MM.1S (cell line): Measurements from ENCODE around the gene DOK1.

Source experiments
- DNase-seq: peaks from one replicate; pipeline ENCODE4 v3.0.0-alpha.2; 2015
- H2AFZ ChIP-seq: fragments of 300-600 bp; sonication (generic); 2 replicates; pipeline ENCODE4 v1.6.0; 2016; ENCODE audit warnings: antibody characterized with exemption, low read length
- H3F3A ChIP-seq: fragments of 300-600 bp; sonication (generic); 2 replicates; pipeline ENCODE4 v1.6.1; 2016; ENCODE audit warnings: mild to moderate bottlenecking, antibody characterized with exemption, low read length, moderate library complexity, mixed read lengths; ENCODE audit not compliant: insufficient read depth
- H3K27ac ChIP-seq: fragments of 300-600 bp; sonication (generic); 2 replicates; pipeline ENCODE4 v1.5.1; 2016; ENCODE audit warnings: mild to moderate bottlenecking, low read length
- H3K27me3 ChIP-seq: fragments of 300-600 bp; sonication (generic); replicated peaks from 2 replicates; pipeline ENCODE4 v1.6.0; 2016; ENCODE audit warnings: low read length; ENCODE audit not compliant: insufficient read depth
- H3K36me3 ChIP-seq: fragments of 300-600 bp; sonication (generic); replicated peaks from 2 replicates; pipeline ENCODE4 v1.6.1; 2016; ENCODE audit warnings: mild to moderate bottlenecking, low read length, mixed read lengths; ENCODE audit not compliant: insufficient read depth
- H3K4me1 ChIP-seq: fragments of 300-600 bp; sonication (generic); 2 replicates; pipeline ENCODE4 v1.6.1; 2016; ENCODE audit warnings: low read length, mixed read lengths
- H3K4me2 ChIP-seq: fragments of 300-600 bp; sonication (generic); 2 replicates; pipeline ENCODE4 v1.6.0; 2016; ENCODE audit warnings: low read depth, low read length
- H3K4me3 ChIP-seq: fragments of 300-600 bp; sonication (generic); 2 replicates; pipeline ENCODE4 v1.5.1; 2016; ENCODE audit warnings: low read length, mixed read lengths
- H3K79me2 ChIP-seq: fragments of 300-600 bp; sonication (generic); 2 replicates; pipeline ENCODE4 v1.6.1; 2016; ENCODE audit warnings: mixed run types, low read length, mixed read lengths
- H3K9ac ChIP-seq: fragments of 300-600 bp; sonication (generic); 2 replicates; pipeline ENCODE4 v1.6.1; 2016; ENCODE audit warnings: low read length, mixed read lengths
- H3K9me2 ChIP-seq: fragments of 300-600 bp; sonication (generic); replicated peaks from 2 replicates; pipeline ENCODE4 v1.6.1; 2016; ENCODE audit warnings: mild to moderate bottlenecking, low read length, mixed read lengths; ENCODE audit not compliant: insufficient read depth
- H3K9me3 ChIP-seq: fragments of 300-600 bp; sonication (generic); replicated peaks from 2 replicates; pipeline ENCODE4 v1.6.1; 2016; ENCODE audit warnings: mild to moderate bottlenecking, low read length, mixed read lengths; ENCODE audit not compliant: insufficient read depth
- H4K20me1 ChIP-seq: fragments of 300-600 bp; sonication (generic); 2 replicates; pipeline ENCODE4 v1.6.1; 2016; ENCODE audit warnings: mild to moderate bottlenecking, low read length, moderate library complexity, mixed read lengths; ENCODE audit not compliant: insufficient read depth
- EZH2 ChIP-seq: fragments of 300-600 bp; sonication (generic); optimal IDR thresholded peaks from 2 replicates; pipeline ENCODE3; 2017; ENCODE audit warnings: low read depth, mild to moderate bottlenecking, antibody characterized with exemption, low read length, mixed read lengths
- EZH2phosphoT487 ChIP-seq: fragments of 300-600 bp; sonication (generic); IDR thresholded peaks from 2 replicates; pipeline ENCODE4 v1.6.1; 2018; ENCODE audit warnings: antibody characterized with exemption, low read length
- TF ChIP-seq, protein P1 (sequence below): fragments of 300-600 bp; sonication (generic); IDR thresholded peaks from 2 replicates; pipeline ENCODE4 v1.5.1; 2016; ENCODE audit warnings: antibody characterized with exemption, low read length, mixed read lengths

The DOK1 gene

DNA sequence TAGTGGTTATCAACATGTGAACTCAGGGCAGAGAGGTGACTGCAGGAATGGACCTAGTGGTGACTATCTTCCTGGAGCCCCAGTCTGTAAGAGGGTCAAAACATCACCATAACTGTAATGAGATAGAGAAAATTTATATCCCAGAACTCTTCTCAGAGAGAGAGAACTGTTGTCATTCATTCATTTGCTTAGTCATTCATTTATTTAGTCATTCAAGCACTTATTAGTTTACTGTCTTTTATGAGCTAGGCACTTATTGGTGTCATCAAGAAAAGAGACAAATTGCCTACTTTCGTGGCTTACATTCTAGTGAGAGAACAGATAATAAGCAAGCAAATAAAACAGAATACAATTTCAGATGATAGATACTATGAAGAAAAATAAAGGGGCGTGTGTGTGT is 34.1 kb downstream of the DOK1 start:
- Histone ChIP-seq H3K9ac (no peak overlapping the region), H3F3A (no peaks in the 10 kb centered on the region), H3K79me2 (no peaks in the 10 kb centered on the region), H3K4me2 (no peak overlapping the region), H3K4me1 (peaks cover 14% of the 10 kb centered on the region), H3K4me3 (no peak overlapping the region), H3K27ac (no peak overlapping the region), H4K20me1 (no peaks in the 10 kb centered on the region), H3K27me3 (no peaks in the 10 kb centered on the region), H2AFZ (no peak overlapping the region), H3K9me2 (no peaks in the 10 kb centered on the region), H3K36me3 (no peaks in the 10 kb centered on the region), H3K9me3 (no peaks in the 10 kb centered on the region)
- TF ChIP-seq EZH2phosphoT487 (no peak), EZH2 (no peak)
- TF ChIP-seq, protein P1, sequence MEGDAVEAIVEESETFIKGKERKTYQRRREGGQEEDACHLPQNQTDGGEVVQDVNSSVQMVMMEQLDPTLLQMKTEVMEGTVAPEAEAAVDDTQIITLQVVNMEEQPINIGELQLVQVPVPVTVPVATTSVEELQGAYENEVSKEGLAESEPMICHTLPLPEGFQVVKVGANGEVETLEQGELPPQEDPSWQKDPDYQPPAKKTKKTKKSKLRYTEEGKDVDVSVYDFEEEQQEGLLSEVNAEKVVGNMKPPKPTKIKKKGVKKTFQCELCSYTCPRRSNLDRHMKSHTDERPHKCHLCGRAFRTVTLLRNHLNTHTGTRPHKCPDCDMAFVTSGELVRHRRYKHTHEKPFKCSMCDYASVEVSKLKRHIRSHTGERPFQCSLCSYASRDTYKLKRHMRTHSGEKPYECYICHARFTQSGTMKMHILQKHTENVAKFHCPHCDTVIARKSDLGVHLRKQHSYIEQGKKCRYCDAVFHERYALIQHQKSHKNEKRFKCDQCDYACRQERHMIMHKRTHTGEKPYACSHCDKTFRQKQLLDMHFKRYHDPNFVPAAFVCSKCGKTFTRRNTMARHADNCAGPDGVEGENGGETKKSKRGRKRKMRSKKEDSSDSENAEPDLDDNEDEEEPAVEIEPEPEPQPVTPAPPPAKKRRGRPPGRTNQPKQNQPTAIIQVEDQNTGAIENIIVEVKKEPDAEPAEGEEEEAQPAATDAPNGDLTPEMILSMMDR, result no peak
- no peak for DNase-seq

DNA sequence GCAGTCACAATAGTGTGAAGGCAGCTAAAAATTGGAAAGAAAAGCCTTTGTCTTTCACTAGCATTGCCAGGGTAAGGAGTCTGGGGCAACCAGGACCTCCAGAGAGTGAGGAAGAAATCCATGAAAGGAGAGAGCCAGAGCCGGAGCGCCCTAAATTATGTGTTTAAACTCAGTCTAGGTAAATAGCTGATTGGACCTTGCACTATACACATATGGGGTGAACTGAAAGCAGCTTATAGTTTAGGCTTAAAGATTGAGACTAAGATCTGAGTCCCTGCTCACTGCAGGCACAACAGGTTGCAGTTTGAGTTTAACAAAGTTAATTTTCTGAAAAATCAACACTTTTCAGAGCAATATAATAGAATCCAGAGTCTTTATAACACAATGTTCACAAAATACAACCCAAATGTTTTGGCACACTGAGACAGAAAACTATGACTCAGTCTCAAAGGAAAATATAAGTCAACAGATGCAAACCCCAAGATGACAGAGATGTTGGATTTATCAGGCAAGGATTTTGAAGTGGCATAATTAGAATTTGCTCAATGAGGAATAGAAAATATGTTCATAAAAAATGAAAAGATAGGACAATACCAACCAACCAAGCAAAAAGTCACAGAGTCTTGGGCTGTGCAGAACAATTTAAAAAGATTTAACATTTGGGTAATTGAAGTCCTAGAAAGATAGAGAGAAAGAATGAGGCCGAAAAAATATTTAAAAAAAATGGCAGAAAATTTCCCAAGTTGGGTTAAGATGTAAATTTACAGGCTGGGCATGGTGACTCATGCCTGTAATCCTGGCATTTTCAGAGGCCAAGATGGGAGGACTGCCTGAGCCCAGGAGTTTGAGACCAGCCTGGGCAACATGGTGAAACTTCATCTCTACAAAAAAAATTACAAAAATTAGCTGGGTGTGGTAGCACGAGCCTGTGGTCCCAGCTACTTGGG is 39.6 kb downstream of the DOK1 start:
- H3K9ac ChIP-seq, result no peak overlapping the region
- no peaks in the 10 kb centered on the region for H3F3A ChIP-seq
- TF ChIP-seq, protein P1, result no peak
- TF ChIP-seq EZH2 (no peak), EZH2phosphoT487 (no peak)
- H2AFZ ChIP-seq, result no peak overlapping the region
- H3K36me3 ChIP-seq, result no peaks in the 10 kb centered on the region
- H4K20me1 ChIP-seq, result no peaks in the 10 kb centered on the region
- no peak overlapping the region for H3K4me3 ChIP-seq
- H3K79me2 ChIP-seq, result no peaks in the 10 kb centered on the region
- H3K4me2 ChIP-seq, result no peak overlapping the region
- no peak for DNase-seq
- H3K9me2 ChIP-seq, result no peaks in the 10 kb centered on the region
- no peaks in the 10 kb centered on the region for H3K9me3 ChIP-seq
- H3K27ac ChIP-seq, result no peak overlapping the region
- H3K27me3 ChIP-seq, result no peaks in the 10 kb centered on the region
- no peaks in the 10 kb centered on the region for H3K4me1 ChIP-seq

DNA sequence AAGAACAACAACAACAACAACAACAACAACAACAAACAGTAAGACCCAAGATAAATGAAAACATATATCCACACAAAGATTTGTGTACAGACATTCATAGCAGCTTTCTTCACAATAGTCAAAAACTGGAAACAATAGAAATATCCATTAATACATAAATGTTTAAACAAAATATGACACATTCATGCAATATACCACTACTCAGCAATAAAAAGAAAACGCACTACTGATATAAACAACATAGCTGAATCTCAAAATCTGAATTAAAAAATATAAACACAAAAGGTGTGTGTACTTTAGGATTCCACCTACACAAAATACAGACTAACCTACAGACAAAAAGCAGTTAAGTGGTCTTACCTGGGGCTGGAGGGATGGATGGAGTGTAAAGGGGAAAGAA is 42.1 kb downstream of the DOK1 start:
- Histone ChIP-seq H3K79me2 (no peaks in the 10 kb centered on the region), H3K9me3 (no peaks in the 10 kb centered on the region), H3K27ac (no peak overlapping the region), H3K27me3 (no peaks in the 10 kb centered on the region), H3K9me2 (no peaks in the 10 kb centered on the region), H4K20me1 (no peaks in the 10 kb centered on the region), H3K9ac (no peak overlapping the region), H3F3A (no peaks in the 10 kb centered on the region), H2AFZ (no peak overlapping the region), H3K36me3 (no peaks in the 10 kb centered on the region), H3K4me2 (no peak overlapping the region), H3K4me3 (no peak overlapping the region), H3K4me1 (no peaks in the 10 kb centered on the region)
- DNase-seq, result no peak
- TF ChIP-seq EZH2 (no peak), EZH2phosphoT487 (no peak)
- TF ChIP-seq, protein P1, result no peak
